ENCODE data around the gene PSEN1.

The PSEN1 gene

DNA sequence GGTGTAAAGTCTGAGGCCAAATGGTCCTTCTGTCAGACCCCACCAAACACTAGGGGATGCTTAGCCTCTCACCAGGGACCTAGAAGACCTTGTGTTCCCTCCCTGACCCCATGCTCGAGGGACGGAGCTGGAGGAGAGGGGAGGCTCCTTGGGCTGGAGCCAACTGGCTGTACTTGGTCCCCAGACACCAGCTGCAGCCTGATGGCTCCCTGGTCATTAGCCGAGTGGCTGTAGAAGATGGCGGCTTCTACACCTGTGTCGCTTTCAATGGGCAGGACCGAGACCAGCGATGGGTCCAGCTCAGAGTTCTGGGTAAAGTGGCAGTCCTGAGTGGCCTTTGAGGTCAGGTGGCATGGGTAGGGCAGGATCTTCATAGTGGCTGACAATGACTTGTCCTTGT is 130.0 kb downstream of the PSEN1 start:
- in situ Hi-C loops (cut with MboI; ENCODE audit: low sequenced_read_pairs), result no loop called here

DNA sequence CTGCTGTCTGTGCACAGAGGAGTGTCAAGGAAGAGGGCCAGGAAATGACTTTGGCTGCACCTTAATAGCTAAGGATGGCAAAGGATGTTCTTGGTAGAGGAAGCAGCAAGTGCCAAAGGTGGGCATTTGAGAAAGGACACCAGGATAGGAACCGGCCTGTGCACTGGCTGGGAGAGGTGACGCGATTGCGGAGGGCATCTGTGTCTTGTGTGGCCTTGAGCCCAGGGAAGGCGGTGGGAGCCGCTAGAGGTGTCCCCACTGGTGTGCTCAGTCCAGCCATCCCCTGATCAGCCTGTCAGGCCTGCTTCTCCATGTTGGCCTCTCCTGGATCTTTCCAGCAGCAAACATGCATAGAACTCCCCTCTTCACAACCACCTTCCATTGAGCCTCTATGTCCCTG is 131.2 kb downstream of the PSEN1 start:
- in situ Hi-C loops (cut with MboI; ENCODE audit: low sequenced_read_pairs), result no loop called here

DNA sequence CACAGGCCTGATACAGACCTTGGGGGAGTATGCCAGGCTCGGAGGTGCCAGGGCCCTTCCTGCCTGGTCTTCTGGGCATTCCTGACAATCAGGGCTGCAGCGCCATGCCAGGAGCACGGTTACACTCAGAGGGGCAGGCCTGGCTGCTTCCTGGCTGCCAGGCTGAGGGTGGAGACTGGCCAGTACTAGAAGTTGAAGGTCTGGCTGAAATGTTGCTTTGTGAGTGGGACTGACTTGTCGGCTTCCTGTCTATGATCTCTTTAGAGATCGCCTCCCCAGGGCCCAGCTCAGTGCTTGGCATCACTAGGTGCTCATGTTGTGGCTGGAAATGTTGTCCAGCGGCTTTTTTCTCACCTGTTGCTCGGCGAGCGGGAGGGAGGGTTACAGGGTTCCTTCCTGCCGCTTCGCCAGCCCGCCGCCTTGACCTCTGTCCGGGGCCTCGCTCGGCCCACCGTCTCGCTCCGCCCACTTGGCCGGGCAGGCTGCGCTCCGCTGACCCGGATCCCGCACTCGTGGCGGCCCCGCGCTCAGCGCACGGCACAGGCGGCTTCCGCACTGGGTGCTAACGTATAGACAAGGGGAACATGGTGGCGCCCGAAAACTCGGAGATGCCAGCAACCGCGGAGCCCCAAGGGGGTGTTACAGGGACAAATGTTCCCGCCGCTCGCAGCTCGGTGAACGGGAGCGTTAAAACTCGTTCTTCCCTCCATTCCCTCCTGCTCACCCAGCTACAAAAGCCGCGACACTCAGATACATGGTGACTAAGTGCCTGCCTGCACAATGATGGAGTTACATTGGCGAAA is 133.6 kb downstream of the PSEN1 start:
- in situ Hi-C loops (cut with MboI; ENCODE audit: low sequenced_read_pairs), result no loop called here

DNA sequence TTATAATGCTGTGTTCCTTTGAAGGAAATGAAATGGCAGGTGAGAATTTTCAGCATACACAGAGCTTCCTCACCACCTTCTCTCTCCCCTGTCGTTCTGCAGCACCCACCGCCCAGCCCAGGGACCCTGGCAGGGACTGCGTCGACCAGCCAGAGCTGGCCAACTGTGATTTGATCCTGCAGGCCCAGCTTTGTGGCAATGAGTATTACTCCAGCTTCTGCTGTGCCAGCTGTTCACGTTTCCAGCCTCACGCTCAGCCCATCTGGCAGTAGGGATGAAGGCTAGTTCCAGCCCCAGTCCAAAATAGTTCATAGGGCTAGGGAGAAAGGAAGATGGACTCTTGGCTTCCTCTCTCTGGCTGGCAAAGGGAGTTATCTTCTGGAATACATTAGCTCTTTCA is 136.1 kb downstream of the PSEN1 start:
- in situ Hi-C loops (cut with MboI; ENCODE audit: low sequenced_read_pairs), result no loop called here
